ENCODE measurements around the gene SFTPB.

SFTPB gene

DNA sequence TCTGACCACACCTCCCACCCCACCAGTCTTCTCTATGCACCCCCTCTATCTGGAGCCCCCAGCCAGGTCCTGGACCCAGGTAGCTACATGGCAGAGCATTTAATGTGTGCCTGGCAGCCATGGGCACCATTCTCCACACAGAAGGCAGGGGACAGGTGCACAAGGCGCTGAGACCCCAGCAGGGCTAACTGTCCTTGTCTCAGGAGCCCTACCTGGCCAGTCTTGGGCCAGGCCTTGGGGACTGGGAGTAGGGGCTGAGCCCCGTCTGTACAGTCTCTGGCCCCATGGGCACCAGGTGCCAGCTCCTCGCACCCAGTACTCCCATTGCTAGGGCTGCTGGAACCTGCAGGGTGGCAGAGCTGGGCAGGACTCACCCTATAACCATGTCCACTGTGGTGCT lies 29.1 kb upstream of the SFTPB start:
- Histone ChIP-seq H3K9ac (ENCODE audit: low read length) (no peak overlapping the region), H3K27ac (ENCODE audit: low read length) (no peak overlapping the region), H3K4me1 (ENCODE audit: low read length) (no peaks in the 10 kb centered on the region), H2AFZ (ENCODE audit: low read depth, low read length) (no peak overlapping the region), H3K9me3 (ENCODE audit: insufficient read depth, low read length) (no peaks in the 10 kb centered on the region), H4K20me1 (ENCODE audit: insufficient read depth, low read length) (no peaks in the 10 kb centered on the region), H3K27me3 (ENCODE audit: low read depth, low read length) (peaks cover 6% of the 10 kb centered on the region; the same call in 1 of the 2 replicates), H3K4me2 (ENCODE audit: low read length) (no peak overlapping the region), H3K36me3 (replicated peaks; ENCODE audit: low read depth, low read length) (no peaks in the 10 kb centered on the region), H3K4me3 (ENCODE audit: low read length) (no peak overlapping the region), H3K79me2 (ENCODE audit: low read length) (no peaks in the 10 kb centered on the region)
- TF ChIP-seq CTCF (IDR thresholded peaks at IDR 0.05; ENCODE audit: low read depth, low read length) (no peak), EZH2phosphoT487 (IDR thresholded peaks at IDR 0.05; ENCODE audit: low read depth) (no peak)

GRCh38 chr2:85695691-85696668 lies 28.0 kb upstream of the SFTPB start:
- Histone ChIP-seq H3K9ac (ENCODE audit: low read length) (no peak overlapping the region), H3K36me3 (replicated peaks; ENCODE audit: low read depth, low read length) (no peaks in the 10 kb centered on the region), H3K4me3 (ENCODE audit: low read length) (no peak overlapping the region), H2AFZ (ENCODE audit: low read depth, low read length) (no peak overlapping the region), H3K79me2 (ENCODE audit: low read length) (no peaks in the 10 kb centered on the region), H3K4me1 (ENCODE audit: low read length) (no peaks in the 10 kb centered on the region), H3K9me3 (ENCODE audit: insufficient read depth, low read length) (no peaks in the 10 kb centered on the region), H3K27me3 (ENCODE audit: low read depth, low read length) (no peaks in the 10 kb centered on the region), H3K27ac (ENCODE audit: low read length) (no peak overlapping the region), H4K20me1 (ENCODE audit: insufficient read depth, low read length) (no peaks in the 10 kb centered on the region), H3K4me2 (ENCODE audit: low read length) (no peak overlapping the region)
- TF ChIP-seq CTCF (IDR thresholded peaks at IDR 0.05; ENCODE audit: low read depth, low read length), result no peak
- TF ChIP-seq EZH2phosphoT487 (IDR thresholded peaks at IDR 0.05; ENCODE audit: low read depth), result no peak

- Histone ChIP-seq H3K27ac (ENCODE audit: low read length) (no peak overlapping the region), H3K4me1 (ENCODE audit: low read length) (no peaks in the 10 kb centered on the region), H3K36me3 (replicated peaks; ENCODE audit: low read depth, low read length) (no peaks in the 10 kb centered on the region), H3K9me3 (ENCODE audit: insufficient read depth, low read length) (no peaks in the 10 kb centered on the region), H3K79me2 (ENCODE audit: low read length) (no peaks in the 10 kb centered on the region), H3K9ac (ENCODE audit: low read length) (no peak overlapping the region), H3K4me3 (ENCODE audit: low read length) (no peak overlapping the region), H2AFZ (ENCODE audit: low read depth, low read length) (no peak overlapping the region), H4K20me1 (ENCODE audit: insufficient read depth, low read length) (no peaks in the 10 kb centered on the region), H3K27me3 (ENCODE audit: low read depth, low read length) (no peaks in the 10 kb centered on the region), H3K4me2 (ENCODE audit: low read length) (no peak overlapping the region)
- no peak for TF ChIP-seq CTCF (IDR thresholded peaks at IDR 0.05; ENCODE audit: low read depth, low read length)
- TF ChIP-seq EZH2phosphoT487 (IDR thresholded peaks at IDR 0.05; ENCODE audit: low read depth), result no peak
Observed at GRCh38 chr2:85695121-85695520, 27.1 kb upstream of the SFTPB start.
